HG03196 (cell line): ENCODE data around the gene ARAP3.
"Not testable (repeated sequence)": the region's sequence is repeated elsewhere in the genome, so short reads cannot be mapped to it uniquely, and the experiment has no call there.

ENCODE experiments used
- ATAC-seq: cut with Tn5 transposase; IDR thresholded peaks from one replicate; pipeline ENCODE4 v1.9.1; 2021; ENCODE audit not compliant: unreplicated experiment

The ARAP3 gene, protein sequence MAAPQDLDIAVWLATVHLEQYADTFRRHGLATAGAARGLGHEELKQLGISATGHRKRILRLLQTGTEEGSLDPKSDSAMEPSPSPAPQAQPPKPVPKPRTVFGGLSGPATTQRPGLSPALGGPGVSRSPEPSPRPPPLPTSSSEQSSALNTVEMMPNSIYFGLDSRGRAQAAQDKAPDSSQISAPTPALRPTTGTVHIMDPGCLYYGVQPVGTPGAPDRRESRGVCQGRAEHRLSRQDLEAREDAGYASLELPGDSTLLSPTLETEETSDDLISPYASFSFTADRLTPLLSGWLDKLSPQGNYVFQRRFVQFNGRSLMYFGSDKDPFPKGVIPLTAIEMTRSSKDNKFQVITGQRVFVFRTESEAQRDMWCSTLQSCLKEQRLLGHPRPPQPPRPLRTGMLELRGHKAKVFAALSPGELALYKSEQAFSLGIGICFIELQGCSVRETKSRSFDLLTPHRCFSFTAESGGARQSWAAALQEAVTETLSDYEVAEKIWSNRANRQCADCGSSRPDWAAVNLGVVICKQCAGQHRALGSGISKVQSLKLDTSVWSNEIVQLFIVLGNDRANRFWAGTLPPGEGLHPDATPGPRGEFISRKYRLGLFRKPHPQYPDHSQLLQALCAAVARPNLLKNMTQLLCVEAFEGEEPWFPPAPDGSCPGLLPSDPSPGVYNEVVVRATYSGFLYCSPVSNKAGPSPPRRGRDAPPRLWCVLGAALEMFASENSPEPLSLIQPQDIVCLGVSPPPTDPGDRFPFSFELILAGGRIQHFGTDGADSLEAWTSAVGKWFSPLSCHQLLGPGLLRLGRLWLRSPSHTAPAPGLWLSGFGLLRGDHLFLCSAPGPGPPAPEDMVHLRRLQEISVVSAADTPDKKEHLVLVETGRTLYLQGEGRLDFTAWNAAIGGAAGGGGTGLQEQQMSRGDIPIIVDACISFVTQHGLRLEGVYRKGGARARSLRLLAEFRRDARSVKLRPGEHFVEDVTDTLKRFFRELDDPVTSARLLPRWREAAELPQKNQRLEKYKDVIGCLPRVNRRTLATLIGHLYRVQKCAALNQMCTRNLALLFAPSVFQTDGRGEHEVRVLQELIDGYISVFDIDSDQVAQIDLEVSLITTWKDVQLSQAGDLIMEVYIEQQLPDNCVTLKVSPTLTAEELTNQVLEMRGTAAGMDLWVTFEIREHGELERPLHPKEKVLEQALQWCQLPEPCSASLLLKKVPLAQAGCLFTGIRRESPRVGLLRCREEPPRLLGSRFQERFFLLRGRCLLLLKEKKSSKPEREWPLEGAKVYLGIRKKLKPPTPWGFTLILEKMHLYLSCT (N-terminal part only)

DNA sequence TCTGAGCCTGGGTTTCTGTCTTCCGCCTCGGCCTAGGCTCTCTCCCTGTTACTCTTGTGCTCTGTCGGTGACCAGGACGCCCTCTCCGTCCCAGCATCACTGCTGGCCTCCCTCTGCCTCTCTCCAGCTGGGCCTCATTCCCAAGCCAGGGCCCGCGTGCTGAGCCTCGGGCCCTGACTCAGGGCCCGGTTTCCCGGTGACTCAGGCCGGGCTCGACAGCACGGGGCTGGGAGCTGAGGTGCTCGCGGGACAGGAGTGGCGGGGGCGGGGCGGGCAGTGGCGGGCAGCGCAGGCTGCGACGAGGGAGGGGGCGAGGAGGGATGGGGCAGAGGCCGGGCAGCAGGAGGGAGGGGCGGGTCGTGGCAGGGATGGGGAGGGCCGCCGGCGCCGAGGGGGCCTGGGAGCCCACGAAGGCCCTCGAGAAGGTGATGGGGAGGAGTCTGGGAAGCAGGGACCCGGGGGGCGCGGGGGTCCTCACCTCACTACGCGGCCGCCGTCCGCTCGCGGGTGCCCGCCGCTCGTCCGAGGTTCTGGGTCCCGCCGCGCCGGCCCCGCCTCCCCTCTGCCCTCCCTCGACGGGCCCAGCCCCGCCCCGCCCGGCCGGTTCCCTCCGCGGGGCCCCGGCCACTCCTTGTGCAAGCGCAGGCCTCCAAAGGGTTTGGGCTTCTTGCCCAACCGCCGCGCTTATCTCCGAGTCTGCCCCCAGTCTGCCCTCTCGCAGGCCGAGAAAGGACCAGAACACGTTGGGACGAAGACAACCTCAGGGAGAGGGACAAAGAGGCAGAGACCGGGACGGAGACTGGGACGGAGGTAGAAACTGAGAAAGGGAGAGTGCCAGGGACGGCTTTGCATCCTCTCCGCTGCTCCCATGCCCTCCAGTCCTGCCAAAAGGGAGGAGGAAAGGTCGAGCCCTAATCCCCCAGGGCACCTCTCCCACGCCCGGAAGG is at the start of gene ARAP3:
Gene ARAP3 (minus strand): TSS at position 536 of the 947 bp plus-strand sequence. CDS start 1,744 bp downstream, outside the sequence.
- no peak for ATAC-seq

DNA sequence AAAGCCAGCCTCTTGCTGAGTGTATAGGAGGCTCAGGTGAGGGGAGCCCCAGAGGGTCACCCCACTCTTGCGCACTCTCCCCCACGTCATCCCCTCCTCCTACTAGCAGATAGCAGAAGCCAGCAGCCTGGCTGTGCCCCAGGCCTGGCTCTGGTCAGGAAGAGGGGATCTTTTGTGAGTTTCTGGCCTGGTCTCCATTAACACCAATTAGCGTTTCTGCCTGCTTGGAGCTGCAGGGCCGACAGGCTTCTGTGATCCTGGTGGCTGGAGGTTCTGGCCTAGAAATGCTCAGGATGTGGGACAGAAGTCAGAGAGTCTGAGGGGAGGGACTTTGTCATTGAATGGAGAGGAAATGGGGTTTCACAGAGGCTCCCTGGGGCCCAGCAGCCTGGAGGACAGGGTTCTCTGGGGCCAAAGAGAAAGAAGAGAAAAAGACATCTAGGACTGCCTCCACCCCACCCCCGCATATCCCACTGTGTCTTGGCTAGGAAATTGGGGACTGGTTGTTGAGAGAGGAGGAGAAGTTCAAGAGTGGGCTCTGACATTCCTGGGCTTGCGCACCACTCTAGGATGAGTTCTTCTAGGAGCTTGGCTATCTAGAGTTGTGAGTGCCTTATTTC is 47.5 kb upstream of the ARAP3 start:
- ATAC-seq, result no peak

DNA sequence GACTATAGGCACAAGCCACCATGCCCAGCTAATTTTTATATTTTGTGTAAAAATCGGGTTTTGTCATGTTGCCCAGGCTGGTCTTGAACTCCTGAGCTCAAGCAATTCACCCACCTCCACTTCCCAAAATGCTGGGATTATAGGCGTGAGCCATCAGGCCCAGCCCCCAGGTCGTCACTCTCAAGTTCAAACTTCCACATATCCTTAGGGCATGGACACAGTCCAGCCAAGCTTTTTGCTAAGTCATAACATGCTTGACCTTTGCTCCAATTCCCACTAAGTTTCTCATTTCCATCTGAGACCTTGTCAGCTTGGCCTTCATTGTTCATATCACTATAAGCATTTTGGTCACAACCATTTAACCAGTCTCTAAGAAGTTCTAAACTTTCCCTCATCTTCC is 43.9 kb upstream of the ARAP3 start:
- ATAC-seq, result no peak

DNA sequence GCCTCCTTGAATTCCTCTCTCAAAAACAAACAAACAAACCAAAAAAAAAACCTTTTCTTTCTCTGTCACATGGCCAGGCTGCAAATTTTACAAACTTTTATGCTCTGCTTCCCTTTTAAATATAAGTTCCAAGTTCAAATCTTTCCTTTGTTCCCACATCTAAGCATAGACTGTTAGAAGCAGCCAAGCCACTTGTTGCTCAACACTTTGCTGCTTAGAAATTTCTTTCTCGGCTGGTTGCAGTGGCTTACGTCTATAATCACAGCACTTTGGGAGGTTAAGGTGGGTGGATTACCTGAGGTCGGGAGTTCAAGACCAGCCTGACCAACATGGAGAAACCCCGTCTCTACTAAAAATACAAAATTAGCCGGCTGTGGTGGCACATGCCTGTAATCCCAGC is 43.1 kb upstream of the ARAP3 start:
- ATAC-seq, result not testable (repeated sequence)

DNA sequence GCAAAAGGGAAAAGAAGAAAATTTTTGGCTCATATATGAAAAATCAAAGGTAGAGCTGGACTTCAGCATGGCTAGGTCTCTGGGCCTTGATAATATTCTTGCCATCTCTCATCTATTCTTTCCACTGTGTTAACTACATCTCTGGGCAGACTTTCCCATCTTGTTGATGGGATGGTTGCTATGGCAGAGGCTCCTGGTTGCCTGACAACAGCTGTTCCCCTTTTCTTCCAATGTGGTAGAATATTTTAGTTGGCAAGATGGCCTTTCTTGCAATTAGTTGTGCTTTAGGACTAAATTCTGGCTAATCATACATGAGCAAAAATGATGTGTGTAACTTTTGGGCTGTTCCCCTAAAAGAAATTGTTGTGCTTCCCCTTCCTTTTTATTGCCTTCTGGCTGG is 40.2 kb upstream of the ARAP3 start:
- ATAC-seq, result no peak

DNA sequence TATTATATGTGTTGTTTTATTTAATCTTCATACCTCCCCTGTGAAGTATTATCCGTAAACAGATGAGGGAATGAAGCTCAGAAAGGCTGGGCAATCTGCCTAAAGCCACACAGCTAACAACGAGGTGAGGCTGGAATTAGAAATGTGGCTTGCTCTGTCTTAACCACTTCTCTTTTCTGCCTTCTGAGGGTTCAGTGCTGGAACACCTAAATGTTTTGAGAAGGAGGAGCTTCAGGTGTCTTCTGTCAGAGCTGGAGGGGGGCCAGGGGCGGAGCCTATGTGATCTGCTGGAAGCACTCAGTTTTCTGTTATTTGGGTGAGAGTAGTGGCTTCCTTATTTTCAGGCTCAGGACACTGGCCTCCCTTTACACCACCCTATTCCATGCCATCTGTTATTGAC is 35.0 kb upstream of the ARAP3 start:
- ATAC-seq, result no peak

DNA sequence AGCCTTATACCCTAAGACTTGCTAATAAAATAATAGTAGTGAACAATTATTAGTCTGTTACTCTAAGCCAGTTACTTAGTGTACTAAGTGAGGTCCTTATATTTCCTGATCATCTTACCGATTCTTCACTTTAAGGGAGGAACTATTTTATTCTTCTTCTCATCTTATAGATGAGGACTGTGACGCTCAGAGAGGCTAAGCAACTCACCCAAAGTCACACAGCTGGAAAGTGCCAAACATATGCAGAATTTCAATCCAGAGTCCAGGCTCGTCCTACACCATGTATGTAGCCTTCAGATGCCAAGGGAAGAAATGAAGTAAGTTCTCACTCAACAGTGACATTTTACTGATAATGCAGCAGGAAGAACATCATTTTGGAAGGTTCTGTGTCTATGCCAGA is 34.4 kb upstream of the ARAP3 start:
- no peak for ATAC-seq

DNA sequence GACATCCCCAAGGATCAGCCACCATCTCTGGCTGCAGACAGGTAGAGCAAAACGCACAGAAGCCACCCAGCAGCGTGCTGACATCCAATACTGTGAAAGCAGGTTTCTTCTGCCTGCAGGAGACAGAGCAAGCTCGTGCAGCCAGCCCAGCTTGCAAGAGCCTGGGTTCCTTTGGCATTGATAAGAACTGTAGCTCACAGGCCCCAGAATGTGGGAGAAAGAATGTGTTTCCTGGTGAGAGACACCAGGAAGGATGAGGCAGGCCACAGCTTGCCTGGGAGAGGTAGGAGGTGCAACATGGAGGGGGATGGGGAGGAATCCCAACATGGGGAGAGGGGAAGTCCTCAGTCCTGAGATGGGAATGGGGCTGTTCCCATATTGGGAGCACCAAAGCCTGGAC is 34.0 kb upstream of the ARAP3 start:
- ATAC-seq, result no peak

DNA sequence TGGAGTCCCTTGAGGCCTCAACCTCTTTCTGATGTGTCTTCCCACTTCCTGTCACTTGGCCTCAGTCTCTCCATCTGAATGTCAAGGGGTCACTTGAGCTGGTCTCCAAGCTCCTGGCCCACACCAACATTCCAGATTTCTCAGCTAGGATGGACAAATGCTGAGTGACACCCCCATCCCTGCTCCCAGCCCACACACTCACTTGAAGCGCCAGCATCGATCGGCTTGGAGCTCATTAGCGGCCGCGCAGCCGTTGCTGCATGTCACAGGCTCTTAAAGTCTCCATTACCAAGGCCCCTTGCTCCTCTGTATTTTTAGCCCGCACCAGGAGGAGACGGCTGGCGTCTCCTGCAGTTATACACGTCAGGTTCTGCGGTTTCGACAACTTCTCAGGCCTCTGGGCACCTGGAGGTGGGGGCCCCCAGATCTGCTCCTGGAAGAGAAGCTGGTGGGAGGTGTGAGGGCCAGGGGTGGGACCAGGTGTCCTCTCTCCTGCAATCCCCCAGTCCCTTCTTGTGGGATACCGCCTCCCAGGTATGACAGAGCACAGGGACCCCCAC is 33.4 kb upstream of the ARAP3 start:
- no peak for ATAC-seq

DNA sequence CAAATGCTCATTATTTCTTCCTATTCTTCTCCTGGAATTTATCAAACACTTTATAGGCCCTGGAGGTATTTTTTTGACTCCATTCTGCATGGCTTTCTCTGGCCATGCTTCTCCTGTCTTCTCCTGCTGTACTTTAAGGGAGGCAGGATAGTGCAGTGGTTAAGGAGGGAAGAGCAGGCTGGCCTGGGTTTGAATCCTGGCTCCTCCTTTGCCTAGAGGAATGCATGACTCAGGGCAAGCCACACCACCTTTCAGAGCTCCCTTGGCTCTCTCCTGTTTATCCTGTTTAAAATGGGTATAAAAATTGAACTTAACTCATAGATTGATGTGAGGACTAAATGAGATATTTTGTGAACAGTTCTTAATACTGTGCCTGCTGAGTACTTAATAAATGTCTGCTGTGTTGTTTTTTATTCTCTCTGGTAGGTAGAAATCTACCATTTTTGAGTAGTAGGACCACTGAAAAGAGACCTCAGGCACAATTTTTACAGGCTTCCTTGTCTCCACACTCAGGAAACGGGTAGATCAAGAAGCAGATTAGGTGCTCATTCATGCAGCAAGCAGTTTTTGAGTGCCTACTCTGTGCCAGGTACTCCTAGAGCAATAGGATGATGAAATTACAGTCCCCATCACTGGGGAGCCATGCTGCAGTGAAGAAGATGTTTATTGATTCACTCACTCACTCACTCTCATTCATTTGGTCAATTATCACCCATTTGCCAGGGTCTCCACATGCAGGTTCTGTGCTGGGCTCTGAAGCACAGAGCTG is 32.7 kb upstream of the ARAP3 start:
- ATAC-seq, result no peak

DNA sequence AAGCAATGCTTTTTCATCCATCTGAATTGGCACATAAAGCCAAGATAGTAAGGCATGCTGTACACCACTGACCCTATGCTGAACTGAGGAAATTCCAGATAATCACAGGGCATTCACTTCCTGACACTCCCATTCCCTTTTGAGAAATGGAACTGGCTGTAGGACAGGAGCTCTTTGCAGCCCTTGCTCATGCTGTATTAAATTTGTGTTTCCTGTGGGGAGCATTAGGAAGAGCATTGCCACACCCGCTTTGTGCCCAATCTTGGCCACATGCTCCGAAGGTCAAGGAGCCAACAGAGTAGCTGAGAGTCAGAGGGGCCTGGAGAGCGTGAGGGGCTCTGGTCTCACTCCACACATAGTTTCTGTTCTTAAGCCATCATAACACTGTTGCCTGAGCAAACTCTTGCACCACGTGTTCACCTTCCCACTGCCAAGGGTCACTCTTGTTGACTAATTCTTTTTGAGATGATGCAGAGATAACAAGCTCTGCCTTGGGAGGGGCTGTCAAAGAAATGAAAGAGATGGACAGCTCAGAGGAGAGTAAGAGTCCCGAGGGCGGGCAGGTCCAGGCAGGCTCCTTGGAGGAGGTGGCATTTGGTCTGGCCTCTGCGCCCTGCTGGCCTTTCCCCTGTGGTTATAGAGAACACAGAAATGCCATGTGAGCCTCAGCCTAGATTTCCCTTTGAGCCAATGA is 31.7 kb upstream of the ARAP3 start:
- ATAC-seq, result no peak

DNA sequence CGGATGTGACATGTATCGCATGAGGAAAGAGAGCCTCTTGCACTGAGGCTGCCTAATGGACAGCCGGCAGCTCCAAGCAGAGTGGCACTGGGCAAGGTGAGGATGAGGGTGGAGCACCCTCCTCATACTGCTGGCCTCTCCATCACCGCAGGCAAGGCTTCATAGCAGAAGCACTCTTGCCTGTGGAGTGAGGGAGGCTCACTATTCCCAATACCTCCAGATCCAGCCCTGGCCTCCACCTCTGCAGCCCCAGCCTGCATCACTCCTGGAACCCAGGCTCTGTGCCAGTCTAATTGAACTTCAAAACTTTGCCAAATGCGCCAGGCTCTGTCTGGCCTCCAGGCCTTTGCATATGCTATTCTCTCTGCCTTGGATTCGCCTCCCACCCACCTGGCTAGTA is 29.7 kb upstream of the ARAP3 start:
- ATAC-seq, result no peak

DNA sequence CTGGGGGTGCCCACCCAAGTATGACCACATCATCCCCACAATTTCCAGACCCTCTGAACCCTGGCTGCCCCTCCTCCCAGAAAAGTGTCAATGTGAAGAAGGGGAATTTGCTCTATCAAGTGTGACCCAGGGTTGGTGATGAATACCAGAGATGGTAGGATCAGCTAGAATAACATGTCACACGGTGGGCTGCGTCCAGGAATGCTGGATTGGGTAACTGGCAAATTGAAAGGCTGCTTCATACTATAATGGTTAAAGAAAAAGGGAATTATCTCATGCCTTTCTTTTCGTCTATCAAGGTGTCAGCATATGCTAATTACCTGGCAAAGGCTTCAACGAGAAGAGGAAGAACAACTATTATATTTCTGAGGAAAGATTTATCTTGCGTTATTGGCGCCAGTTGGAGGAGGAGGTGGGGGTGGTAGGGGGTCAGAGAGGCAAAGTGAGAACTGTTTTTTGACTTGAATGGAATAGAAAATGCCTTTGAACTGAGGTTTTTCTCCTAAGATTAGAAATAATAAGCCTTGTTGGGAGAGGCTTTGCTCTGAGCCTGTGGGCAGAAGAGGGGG is 27.8 kb upstream of the ARAP3 start:
- ATAC-seq, result no peak

DNA sequence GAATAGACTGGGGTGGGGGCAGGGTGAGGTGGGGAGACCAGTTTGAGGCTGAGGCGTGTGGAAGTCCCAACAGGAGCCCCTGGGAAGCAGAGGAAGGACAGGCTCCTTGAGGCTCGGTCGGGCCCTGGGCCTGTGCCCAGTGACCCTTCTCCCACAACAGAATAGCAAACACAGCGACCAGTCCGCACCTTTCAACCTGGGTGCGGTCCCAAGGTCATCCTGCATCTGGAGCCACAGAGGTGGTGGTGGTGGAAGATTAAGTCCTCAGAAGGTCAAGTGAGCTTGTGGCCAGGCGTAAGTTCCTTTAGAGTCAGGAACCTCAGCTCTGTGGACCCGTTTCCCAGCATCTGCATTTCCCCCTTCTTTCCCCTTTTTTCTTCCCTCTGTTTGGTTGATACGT is 26.0 kb upstream of the ARAP3 start:
- no peak for ATAC-seq

DNA sequence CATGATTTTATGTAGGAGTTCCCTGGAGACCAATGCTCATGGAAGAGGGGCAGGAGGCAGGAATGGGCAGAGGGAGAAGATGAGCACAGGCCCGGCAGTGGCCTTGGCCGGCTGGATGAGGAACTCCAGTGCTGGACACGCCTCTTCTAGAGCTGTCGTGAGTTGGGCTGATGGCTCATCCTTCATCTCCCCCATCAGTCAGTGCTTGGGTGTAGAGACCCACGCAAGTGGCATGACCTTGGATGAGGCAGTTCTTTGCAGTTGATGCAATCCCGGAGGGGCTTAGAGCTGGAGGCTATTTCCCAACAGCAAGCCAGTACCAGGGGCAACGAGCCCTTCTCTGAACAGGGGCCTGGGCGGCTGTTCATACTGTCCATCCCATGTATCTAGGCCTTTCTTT is 25.5 kb upstream of the ARAP3 start:
- ATAC-seq, result no peak

DNA sequence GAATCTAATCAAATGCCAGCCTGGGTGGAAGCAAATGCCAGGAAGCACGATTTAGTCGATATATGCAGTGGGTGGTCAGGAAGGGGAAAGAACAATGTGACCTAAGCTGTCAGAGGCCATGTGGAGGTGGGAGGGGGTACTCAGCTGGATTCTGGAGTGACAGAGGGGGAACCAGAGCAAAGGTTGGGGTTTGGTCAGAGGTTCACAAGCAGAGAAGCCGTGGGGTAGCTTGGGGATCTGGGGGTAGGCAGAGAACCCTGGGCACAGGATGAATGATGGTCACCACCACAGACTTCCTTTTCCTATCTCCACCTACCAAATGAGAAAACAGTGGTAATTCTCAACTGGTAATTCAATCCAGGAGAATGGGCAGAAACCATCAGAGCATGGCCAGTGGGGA is 24.1 kb upstream of the ARAP3 start:
- ATAC-seq, result no peak

DNA sequence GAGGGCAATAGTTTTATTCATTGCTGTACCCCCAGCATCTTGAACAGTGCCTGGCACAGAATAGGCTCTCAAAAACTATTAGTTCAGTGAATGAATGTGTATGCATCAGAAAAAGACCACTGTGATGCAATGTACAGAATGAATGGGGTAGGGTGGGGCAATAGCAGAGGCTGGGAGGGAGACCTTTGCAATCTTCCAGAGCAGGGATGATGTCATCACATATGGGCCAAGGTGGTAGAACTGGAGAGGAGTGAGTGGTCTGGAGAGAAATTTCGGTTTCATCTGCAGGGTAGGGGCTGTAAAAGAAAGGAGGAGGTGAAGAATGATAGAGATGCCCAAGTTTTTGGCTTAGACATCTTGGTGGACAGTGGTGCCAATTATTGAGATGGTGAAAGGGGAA is 23.4 kb upstream of the ARAP3 start:
- ATAC-seq, result no peak
